ENCODE results near the gene ACER2.

ACER2 gene

GRCh38 chr9:19456426-19456825 is 47.6 kb downstream of the ACER2 start:
- DNase-seq (ENCODE audit: low spot score), result no peak

- DNase-seq (ENCODE audit: low spot score), result peak; percentile 74
Observed at GRCh38 chr9:19456996-19457692, 48.3 kb downstream of the ACER2 start.

- DNase-seq (ENCODE audit: low spot score), result no peak
Observed at GRCh38 chr9:19457693-19458009, 48.8 kb downstream of the ACER2 start.

- DNase-seq (ENCODE audit: low spot score), result no peak
Observed at GRCh38 chr9:19460243-19460642, 51.4 kb downstream of the ACER2 start.

GRCh38 chr9:19461135-19461534 is 52.3 kb downstream of the ACER2 start:
- no peak for DNase-seq (ENCODE audit: low spot score)

GRCh38 chr9:19464061-19464763 is 55.4 kb downstream of the ACER2 start:
- DNase-seq (ENCODE audit: low spot score), result no peak

GRCh38 chr9:19464764-19465585 is 56.2 kb downstream of the ACER2 start:
- peak; percentile 88 for DNase-seq (ENCODE audit: low spot score)

- DNase-seq (ENCODE audit: low spot score), result no peak
Observed at GRCh38 chr9:19465586-19466279, 56.9 kb downstream of the ACER2 start.

GRCh38 chr9:19466280-19466639 is 57.5 kb downstream of the ACER2 start:
- no peak for DNase-seq (ENCODE audit: low spot score)

GRCh38 chr9:19469271-19469670 is 60.5 kb downstream of the ACER2 start:
- DNase-seq (ENCODE audit: low spot score), result no peak

- DNase-seq (ENCODE audit: low spot score), result no peak
Observed at GRCh38 chr9:19470567-19470966, 61.8 kb downstream of the ACER2 start.

- DNase-seq (ENCODE audit: low spot score), result no peak
Observed at GRCh38 chr9:19470981-19471650, 62.3 kb downstream of the ACER2 start.

GRCh38 chr9:19471737-19472648 is 63.2 kb downstream of the ACER2 start:
- DNase-seq (ENCODE audit: low spot score), result peak; percentile 67

- DNase-seq (ENCODE audit: low spot score), result no peak
Observed at GRCh38 chr9:19473605-19474004, 64.8 kb downstream of the ACER2 start.

- DNase-seq (ENCODE audit: low spot score), result no peak
Observed at GRCh38 chr9:19479874-19480273, 71.1 kb downstream of the ACER2 start.

GRCh38 chr9:19480345-19480744 is 71.5 kb downstream of the ACER2 start:
- DNase-seq (ENCODE audit: low spot score), result no peak

GRCh38 chr9:19481121-19481870 is 72.5 kb downstream of the ACER2 start:
- DNase-seq (ENCODE audit: low spot score), result no peak

- no peak for DNase-seq (ENCODE audit: low spot score)
Observed at GRCh38 chr9:19481971-19482404, 73.2 kb downstream of the ACER2 start.

GRCh38 chr9:19484699-19485098 is 75.9 kb downstream of the ACER2 start:
- DNase-seq (ENCODE audit: low spot score), result no peak

- DNase-seq (ENCODE audit: low spot score), result no peak
Observed at GRCh38 chr9:19485193-19485592, 76.4 kb downstream of the ACER2 start.
